ENCODE data around the gene BTBD6. TPM values are rescaled to one million over a fixed set of nuclear protein-coding genes. Genes with fewer than 3 reads are reported as not detected.

The BTBD6 gene
- total RNA-seq, 1 donor from 2014 or later, result 35.3 TPM

GRCh38 chr14:105208738-105209075, 39.6 kb upstream of the BTBD6 start:
- Mint-ChIP-seq H3K9me3 (ENCODE audit: unreplicated experiment) (no peaks in the 10 kb centered on the region), H3K27me3 (ENCODE audit: unreplicated experiment) (no peaks in the 10 kb centered on the region), H3K27ac (ENCODE audit: unreplicated experiment) (no peak overlapping the region), H3K36me3 (ENCODE audit: unreplicated experiment) (peaks cover 6% of the 10 kb centered on the region), H3K4me1 (ENCODE audit: unreplicated experiment) (peaks cover 15% of the 10 kb centered on the region), H3K4me3 (ENCODE audit: unreplicated experiment) (no peak overlapping the region)
- TF ChIP-seq CTCF (IDR thresholded peaks at IDR 0.05), result no peak
- no peak for DNase-seq (ENCODE audit: extremely low spot score, unreplicated experiment)

GRCh38 chr14:105209091-105209490, 39.2 kb upstream of the BTBD6 start:
- H3K36me3 Mint-ChIP-seq (ENCODE audit: unreplicated experiment), result peaks cover 6% of the 10 kb centered on the region
- TF ChIP-seq CTCF (IDR thresholded peaks at IDR 0.05), result no peak
- DNase-seq (ENCODE audit: extremely low spot score, unreplicated experiment), result no peak
- H3K9me3 Mint-ChIP-seq (ENCODE audit: unreplicated experiment), result no peaks in the 10 kb centered on the region
- no peak overlapping the region for H3K4me3 Mint-ChIP-seq (ENCODE audit: unreplicated experiment)
- H3K4me1 Mint-ChIP-seq (ENCODE audit: unreplicated experiment), result peaks cover 15% of the 10 kb centered on the region
- no peaks in the 10 kb centered on the region for H3K27me3 Mint-ChIP-seq (ENCODE audit: unreplicated experiment)
- no peak overlapping the region for H3K27ac Mint-ChIP-seq (ENCODE audit: unreplicated experiment)

GRCh38 chr14:105209646-105210045, 38.7 kb upstream of the BTBD6 start:
- Mint-ChIP-seq H3K27me3 (ENCODE audit: unreplicated experiment) (no peaks in the 10 kb centered on the region), H3K27ac (ENCODE audit: unreplicated experiment) (no peak overlapping the region), H3K4me1 (ENCODE audit: unreplicated experiment) (peaks cover 15% of the 10 kb centered on the region), H3K9me3 (ENCODE audit: unreplicated experiment) (no peaks in the 10 kb centered on the region), H3K4me3 (ENCODE audit: unreplicated experiment) (no peak overlapping the region), H3K36me3 (ENCODE audit: unreplicated experiment) (peaks cover 6% of the 10 kb centered on the region)
- no peak for DNase-seq (ENCODE audit: extremely low spot score, unreplicated experiment)
- no peak for TF ChIP-seq CTCF (IDR thresholded peaks at IDR 0.05)

GRCh38 chr14:105210266-105211025, 37.9 kb upstream of the BTBD6 start:
- no peak for TF ChIP-seq CTCF (IDR thresholded peaks at IDR 0.05)
- Mint-ChIP-seq H3K27me3 (ENCODE audit: unreplicated experiment) (no peaks in the 10 kb centered on the region), H3K9me3 (ENCODE audit: unreplicated experiment) (no peaks in the 10 kb centered on the region), H3K4me3 (ENCODE audit: unreplicated experiment) (no peak overlapping the region), H3K27ac (ENCODE audit: unreplicated experiment) (no peak overlapping the region), H3K36me3 (ENCODE audit: unreplicated experiment) (peaks cover 6% of the 10 kb centered on the region), H3K4me1 (ENCODE audit: unreplicated experiment) (peaks cover 11% of the 10 kb centered on the region)
- DNase-seq (ENCODE audit: extremely low spot score, unreplicated experiment), result no peak

GRCh38 chr14:105211086-105211757, 37.1 kb upstream of the BTBD6 start:
- Mint-ChIP-seq H3K27ac (ENCODE audit: unreplicated experiment) (no peak overlapping the region), H3K9me3 (ENCODE audit: unreplicated experiment) (no peaks in the 10 kb centered on the region), H3K36me3 (ENCODE audit: unreplicated experiment) (peaks cover 6% of the 10 kb centered on the region), H3K4me3 (ENCODE audit: unreplicated experiment) (no peak overlapping the region), H3K27me3 (ENCODE audit: unreplicated experiment) (no peaks in the 10 kb centered on the region), H3K4me1 (ENCODE audit: unreplicated experiment) (peaks cover 5% of the 10 kb centered on the region)
- TF ChIP-seq CTCF (IDR thresholded peaks at IDR 0.05), result no peak
- DNase-seq (ENCODE audit: extremely low spot score, unreplicated experiment), result no peak
